Measurements from ENCODE around the gene FBXO3. TPM values are rescaled to one million over a fixed set of nuclear protein-coding genes. Genes with fewer than 3 reads are reported as not detected.

The FBXO3 gene
- polyA plus RNA-seq, 3 donors = 62.1 to 71.3 (median 65.1) TPM

Other genes starting within 250 kb of the FBXO3 start
- gene C11orf91, start 73.7 kb downstream of the FBXO3 start, polyA plus RNA-seq (ENCODE audit: insufficient read length in 3 of 3) = not detected
- gene CD59, start 38.1 kb downstream of the FBXO3 start, polyA plus RNA-seq (ENCODE audit: insufficient read length in 3 of 3) = 100 to 1,000 TPM; 288 to 339 (median 306) TPM
- gene LMO2, start 117.6 kb upstream of the FBXO3 start, polyA plus RNA-seq (ENCODE audit: insufficient read length in 3 of 3) = 10 to 100 TPM; 34.9 to 37.9 (median 37.1) TPM

All from right renal cortex interstitium (tissue), 3 donors.